Right lobe of liver (tissue), 6 donors: ENCODE measurements around the gene KIR3DL3. TPM values are rescaled to one million over a fixed set of nuclear protein-coding genes. Genes with fewer than 3 reads are reported as not detected.
"Not testable (repeated sequence)": the region's sequence is repeated elsewhere in the genome, so short reads cannot be mapped to it uniquely, and the experiment has no call there.

ENCODE experiments used
- ATAC-seq, 4 donors: fragments of 200-7000 bp; cut with Tn5 transposase; one replicate each; pipeline ENCODE4 v1.9.1; 2020; ENCODE audit warnings: mild to moderate bottlenecking in 4 of 4, moderate library complexity in 4 of 4
- DNase-seq, 3 donors: peaks; one replicate each; pipeline ENCODE4 v3.0.0-alpha.2; 2020
- H3K27ac ChIP-seq, 3 donors: fragments of 200-600 bp; one replicate each; pipeline ENCODE4 v1.8.0; 2022
- H3K27me3 ChIP-seq, 2 donors: fragments of 200-600 bp; one replicate each; pipeline ENCODE4 v1.8.0; 2022
- H3K36me3 ChIP-seq, 4 donors: fragments of 200-600 bp; sonication (generic) in 1 of 4; one replicate each; pipeline versions ENCODE4 v1.5.1 to v1.8.0; 2017 to 2022; ENCODE audit warnings: control low read depth in 1 of 4
- H3K4me1 ChIP-seq, 4 donors: fragments of 200-600 bp; sonication (generic) in 1 of 4; one replicate each; pipeline versions ENCODE4 v1.5.1 to v1.8.0; 2017 to 2022; ENCODE audit warnings: control low read depth in 1 of 4
- H3K4me3 ChIP-seq, 3 donors: fragments of 200-600 bp; one replicate each; pipeline ENCODE4 v1.8.0; 2022
- H3K9me3 ChIP-seq, 4 donors: fragments of 200-600 bp; sonication (generic) in 1 of 4; one replicate each; pipeline versions ENCODE4 v1.5.1 to v1.8.0; 2017 to 2022; ENCODE audit warnings: control low read depth in 1 of 4
- WGBS: methylation state at CpG from one replicate; pipeline ENCODE4 v1.1.6; 2018; ENCODE audit warnings: low coverage, low lambda C conversion rate; ENCODE audit not compliant: insufficient coverage; ENCODE audit errors: missing lambda C conversion rate; 5-methylcytosine and 5-hydroxymethylcytosine counted together
- intact Hi-C, 2 donors: fragments of 100-400 bp; cut with DNase I; formaldehyde crosslinking; loops; one replicate each; pipeline versions ENCODE4 v1.11.2 to v1.14.1; 2022
- total RNA-seq, 6 experiments: library from RNA; depleted of rRNA in 2 of 6; stranded (reverse); fragments of >200 nt in 2 of 6; fragmentation: NEBNext Ultra II Directional in 3 of 6; extraction: Animal tissue kit (Norgen Biotek cat#: 25700) in 3 of 6; gene quantifications; one replicate each; pipeline versions ENCODE4 v1.1.0 to v1.2.4, GENCODE V29; 2016 to 2023
- donor health status: DM: no; HTN: yes; CAD: no.
- donor health status: DM: no; HTN: no; CAD: no.
- donor health status: DM: no; HTN: no; CAD: no.
- donor health status: DM: no; HTN: yes; CAD: no.
- donor health status: DM: no; HTN: yes; CAD: no.

Gene KIR3DL3
- total RNA-seq, 6 experiments from 2014 or later, result not detected

DNA sequence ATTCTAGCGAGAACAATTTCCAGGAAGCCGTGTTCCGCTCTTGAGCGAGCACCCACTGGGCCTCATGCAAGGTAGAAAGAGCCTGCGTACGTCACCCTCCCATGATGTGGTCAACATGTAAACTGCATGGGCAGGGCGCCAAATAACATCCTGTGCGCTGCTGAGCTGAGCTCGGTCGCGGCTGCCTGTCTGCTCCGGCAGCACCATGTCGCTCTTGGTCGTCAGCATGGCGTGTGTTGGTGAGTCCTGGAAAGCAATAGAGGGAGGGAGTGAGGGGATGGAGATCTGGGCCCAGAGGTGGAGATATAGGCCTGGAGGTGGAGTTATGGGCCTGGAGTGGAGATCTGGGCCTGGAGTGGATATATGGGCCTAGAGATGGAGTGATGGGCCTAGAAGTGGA is 45.4 kb downstream of the KIR3DL3 start, which contains the start of gene KIR2DL1:
Gene KIR2DL1 (plus strand): TSS at position 148 of the 400 bp plus-strand sequence. CDS start 58 bp downstream, at position 206.
- 94% methylated on average over 5 of the region's 15 CpGs for WGBS
- intact Hi-C loops, DNase-seq: not testable (repeated sequence)

GRCh38 chr19:54770511-54770910 is 46.3 kb downstream of the KIR3DL3 start:
- H3K4me3 ChIP-seq, H3K9me3 ChIP-seq, H3K27ac ChIP-seq, H3K27me3 ChIP-seq, H3K36me3 ChIP-seq, H3K4me1 ChIP-seq, intact Hi-C loops, DNase-seq: not testable (repeated sequence)
- 77% methylated on average over 4 of the region's 4 CpGs for WGBS
- peak in 1 of 4 donors; percentile 31 for ATAC-seq

More for the DNA sequence above, 45.4 kb downstream of the KIR3DL3 start, which contains the start of gene KIR2DL1:
- H3K4me3 ChIP-seq, H3K36me3 ChIP-seq, H3K9me3 ChIP-seq, H3K4me1 ChIP-seq, ATAC-seq, H3K27ac ChIP-seq, H3K27me3 ChIP-seq: not testable (repeated sequence)

GRCh38 chr19:54771018-54771960 is 47.0 kb downstream of the KIR3DL3 start:
- WGBS, result 70% methylated on average over 10 of the region's 15 CpGs

DNA sequence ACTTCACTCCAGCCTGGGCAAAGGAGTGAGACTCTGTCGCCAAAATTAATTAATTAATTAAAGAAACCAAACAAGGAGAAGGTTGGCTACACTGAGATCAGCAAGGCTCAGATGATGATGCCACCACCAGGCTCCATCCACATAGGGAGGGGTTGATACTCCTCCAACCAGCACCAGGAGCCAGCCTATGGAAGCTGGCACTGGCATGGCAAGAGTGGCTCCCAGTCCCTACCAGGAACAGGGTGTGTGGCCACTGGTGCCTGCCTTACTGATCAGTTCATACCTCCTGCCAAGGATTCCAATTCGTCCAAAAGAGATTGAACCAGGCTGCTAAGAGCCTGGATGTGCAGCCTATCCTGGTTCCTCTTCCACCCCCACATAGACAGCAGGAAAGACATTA is 48.4 kb downstream of the KIR3DL3 start:
- H3K27me3 ChIP-seq, H3K9me3 ChIP-seq, intact Hi-C loops, ATAC-seq, DNase-seq, H3K36me3 ChIP-seq, H3K27ac ChIP-seq, H3K4me1 ChIP-seq, H3K4me3 ChIP-seq: not testable (repeated sequence)
- WGBS, result 18% methylated on average over 2 of the region's 2 CpGs

More at GRCh38 chr19:54771018-54771960, 47.0 kb downstream of the KIR3DL3 start:
- H3K4me1 ChIP-seq, DNase-seq, intact Hi-C loops, H3K9me3 ChIP-seq, H3K36me3 ChIP-seq, H3K27me3 ChIP-seq, H3K27ac ChIP-seq, H3K4me3 ChIP-seq: not testable (repeated sequence)
- ATAC-seq, result peak in 1 of 4 donors; percentile 14

- 67% methylated on average over 6 of the region's 12 CpGs for WGBS
- H3K27ac ChIP-seq, H3K9me3 ChIP-seq, H3K27me3 ChIP-seq, H3K4me3 ChIP-seq, H3K4me1 ChIP-seq, intact Hi-C loops, H3K36me3 ChIP-seq, ATAC-seq: not testable (repeated sequence)
- DNase-seq, result peak in 1 of 3 donors; percentile 15
These were observed 51.0 kb downstream of the KIR3DL3 start for GRCh38 chr19:54775095-54775815.

DNA sequence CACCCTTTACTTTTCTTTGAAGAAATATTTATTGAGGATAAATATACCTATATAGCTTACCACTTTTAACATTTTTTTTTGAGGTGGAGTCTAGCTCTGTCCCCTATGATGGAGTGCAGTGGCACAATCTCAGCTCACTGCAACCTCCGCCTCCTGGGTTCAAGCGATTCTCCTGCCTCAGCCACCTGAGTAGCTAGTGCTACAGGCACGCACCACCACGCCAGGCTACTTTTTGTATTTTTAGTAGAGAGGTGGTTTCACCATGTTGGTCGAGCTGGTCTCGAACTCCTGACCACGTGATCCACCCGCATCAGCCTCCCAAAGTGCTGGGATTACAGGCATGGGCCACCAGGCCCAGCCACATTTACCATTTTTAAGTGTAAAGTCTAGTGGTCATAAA is 51.6 kb downstream of the KIR3DL3 start:
- DNase-seq, ATAC-seq, H3K27ac ChIP-seq, intact Hi-C loops, H3K4me1 ChIP-seq, H3K36me3 ChIP-seq, H3K4me3 ChIP-seq, H3K27me3 ChIP-seq, H3K9me3 ChIP-seq: not testable (repeated sequence)
- WGBS, result 57% methylated on average over 8 of the region's 8 CpGs

GRCh38 chr19:54777851-54778250 is 53.6 kb downstream of the KIR3DL3 start:
- H3K9me3 ChIP-seq, H3K4me3 ChIP-seq, H3K4me1 ChIP-seq, DNase-seq, H3K36me3 ChIP-seq, ATAC-seq, H3K27me3 ChIP-seq, intact Hi-C loops, H3K27ac ChIP-seq: not testable (repeated sequence)
- 46% methylated on average over 4 of the region's 4 CpGs for WGBS

- H3K4me3 ChIP-seq, H3K27me3 ChIP-seq, ATAC-seq, intact Hi-C loops, H3K4me1 ChIP-seq, DNase-seq, H3K36me3 ChIP-seq, H3K9me3 ChIP-seq, H3K27ac ChIP-seq: not testable (repeated sequence)
- 55% methylated on average over 7 of the region's 7 CpGs for WGBS
These were observed 54.7 kb downstream of the KIR3DL3 start for GRCh38 chr19:54778896-54779295.

DNA sequence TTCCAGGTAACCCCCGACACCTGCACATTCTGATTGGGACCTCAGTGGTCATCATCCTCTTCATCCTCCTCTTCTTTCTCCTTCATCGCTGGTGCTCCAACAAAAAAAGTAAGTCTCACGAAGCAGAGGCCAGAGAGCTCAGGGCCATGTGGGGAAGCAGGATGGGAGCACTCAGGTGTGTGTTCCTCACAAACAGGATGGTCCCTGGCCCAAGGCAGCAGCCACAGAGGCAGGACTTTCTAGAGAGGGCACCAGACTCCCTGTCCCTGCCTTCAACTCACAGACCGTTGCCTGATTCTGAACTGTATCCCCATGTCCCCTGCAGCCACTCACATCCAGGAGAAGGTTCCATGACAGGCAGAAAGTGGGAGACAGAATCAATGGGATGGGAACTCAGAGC is 58.7 kb downstream of the KIR3DL3 start:
- not testable (repeated sequence) for ATAC-seq, H3K9me3 ChIP-seq

More for the DNA sequence above, 58.7 kb downstream of the KIR3DL3 start:
- intact Hi-C loops, H3K27ac ChIP-seq, H3K4me1 ChIP-seq, H3K36me3 ChIP-seq, DNase-seq, H3K4me3 ChIP-seq, H3K27me3 ChIP-seq: not testable (repeated sequence)
- 44% methylated on average over 2 of the region's 4 CpGs for whole genome bisulfite sequencing
